ENCODE data around the gene THSD4. TPM values are rescaled to one million over a fixed set of nuclear protein-coding genes. Genes with fewer than 3 reads are reported as not detected.

Gene THSD4
- polyA plus RNA-seq, 1 donor from 2014 or later = 0.46 TPM

DNA sequence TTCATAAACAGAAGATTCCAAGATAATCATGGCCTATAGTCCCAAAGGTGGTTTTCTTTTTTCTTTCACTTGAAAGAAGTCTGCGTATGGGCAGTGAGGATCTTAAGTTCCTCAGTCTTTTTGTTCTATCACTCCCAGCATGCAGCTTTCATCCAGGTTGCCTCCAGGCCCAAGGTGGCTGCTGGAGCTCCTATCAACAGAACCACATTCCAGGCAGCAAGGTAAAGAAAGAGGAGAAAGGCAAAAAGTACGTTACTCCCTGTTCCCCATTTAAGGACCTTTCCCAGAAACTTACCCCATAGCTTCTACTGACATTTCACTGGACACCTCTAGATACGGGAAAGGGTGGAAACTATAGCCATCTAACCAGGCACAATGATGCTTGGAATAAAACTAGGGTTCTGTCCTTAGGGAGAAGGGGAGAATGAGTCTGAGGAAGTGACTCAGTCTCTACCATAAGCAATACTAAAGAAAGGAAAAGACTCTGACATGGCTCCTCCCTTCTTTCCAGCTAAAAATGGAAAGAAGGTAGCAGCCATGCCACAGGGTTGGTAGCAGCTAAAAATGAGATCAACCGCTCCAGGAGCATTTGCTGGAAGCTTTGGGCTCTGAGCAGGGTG lies 381.2 kb downstream of the THSD4 start:
- no peaks in the 10 kb centered on the region for H3K36me3 ChIP-seq (ENCODE audit: insufficient read depth, low read length)
- no peaks in the 10 kb centered on the region for H3K79me2 ChIP-seq (replicated peaks; ENCODE audit: insufficient read depth, low read length)
- H3F3A ChIP-seq (ENCODE audit: insufficient read depth, low read length, poor library complexity, severe bottlenecking) = no peaks in the 10 kb centered on the region
- H3K4me2 ChIP-seq (ENCODE audit: low read length) = no peak overlapping the region
- no peak for TF ChIP-seq MXI1 (conservative IDR thresholded peaks at IDR 0.05; ENCODE audit: poor library complexity, severe bottlenecking)
- no peak for TF ChIP-seq SMC3 (conservative IDR thresholded peaks at IDR 0.05; ENCODE audit: poor library complexity)
- no peak for TF ChIP-seq RAD21 (conservative IDR thresholded peaks at IDR 0.05)
- no peak for TF ChIP-seq POLR2AphosphoS5 (IDR thresholded peaks at IDR 0.05)
- no peak for TF ChIP-seq TAF1 (IDR thresholded peaks at IDR 0.05; ENCODE audit: low read depth)
- TF ChIP-seq, protein P1, sequence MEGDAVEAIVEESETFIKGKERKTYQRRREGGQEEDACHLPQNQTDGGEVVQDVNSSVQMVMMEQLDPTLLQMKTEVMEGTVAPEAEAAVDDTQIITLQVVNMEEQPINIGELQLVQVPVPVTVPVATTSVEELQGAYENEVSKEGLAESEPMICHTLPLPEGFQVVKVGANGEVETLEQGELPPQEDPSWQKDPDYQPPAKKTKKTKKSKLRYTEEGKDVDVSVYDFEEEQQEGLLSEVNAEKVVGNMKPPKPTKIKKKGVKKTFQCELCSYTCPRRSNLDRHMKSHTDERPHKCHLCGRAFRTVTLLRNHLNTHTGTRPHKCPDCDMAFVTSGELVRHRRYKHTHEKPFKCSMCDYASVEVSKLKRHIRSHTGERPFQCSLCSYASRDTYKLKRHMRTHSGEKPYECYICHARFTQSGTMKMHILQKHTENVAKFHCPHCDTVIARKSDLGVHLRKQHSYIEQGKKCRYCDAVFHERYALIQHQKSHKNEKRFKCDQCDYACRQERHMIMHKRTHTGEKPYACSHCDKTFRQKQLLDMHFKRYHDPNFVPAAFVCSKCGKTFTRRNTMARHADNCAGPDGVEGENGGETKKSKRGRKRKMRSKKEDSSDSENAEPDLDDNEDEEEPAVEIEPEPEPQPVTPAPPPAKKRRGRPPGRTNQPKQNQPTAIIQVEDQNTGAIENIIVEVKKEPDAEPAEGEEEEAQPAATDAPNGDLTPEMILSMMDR (IDR thresholded peaks at IDR 0.05; ENCODE audit: poor library complexity, severe bottlenecking) = no peak
- TF ChIP-seq EP300 (conservative IDR thresholded peaks at IDR 0.05; ENCODE audit: poor library complexity, severe bottlenecking) = no peak
- TF ChIP-seq REST (IDR thresholded peaks at IDR 0.05; ENCODE audit: borderline replicate concordance) = no peak
- TF ChIP-seq EZH2 (IDR thresholded peaks at IDR 0.05; ENCODE audit: borderline replicate concordance, insufficient read depth, low read length, poor library complexity, severe bottlenecking) = no peak
- no peak overlapping the region for H3K9ac ChIP-seq (ENCODE audit: low read length)
- no peak overlapping the region for H2AFZ ChIP-seq (ENCODE audit: low read depth, low read length)
- H3K9me2 ChIP-seq (ENCODE audit: insufficient read depth, low read length) = no peaks in the 10 kb centered on the region
- H3K27ac ChIP-seq (ENCODE audit: low read length) = no peak overlapping the region
- peaks cover 2% of the 10 kb centered on the region for H3K9me3 ChIP-seq (ENCODE audit: low read length)
- H4K20me1 ChIP-seq (ENCODE audit: insufficient read depth) = no peaks in the 10 kb centered on the region
- H3K4me3 ChIP-seq (ENCODE audit: low read length) = no peak overlapping the region
- no peaks in the 10 kb centered on the region for H3K27me3 ChIP-seq (ENCODE audit: insufficient read depth, low read depth, low read length)

- Histone ChIP-seq H3K27me3 (ENCODE audit: insufficient read depth, low read depth, low read length) (no peaks in the 10 kb centered on the region), H3K4me3 (ENCODE audit: low read length) (no peak overlapping the region), H3K9ac (ENCODE audit: low read length) (no peak overlapping the region), H3K4me2 (ENCODE audit: low read length) (no peak overlapping the region), H3K27ac (ENCODE audit: low read length) (no peak overlapping the region), H3K79me2 (replicated peaks; ENCODE audit: insufficient read depth, low read length) (no peaks in the 10 kb centered on the region), H4K20me1 (ENCODE audit: insufficient read depth) (no peaks in the 10 kb centered on the region), H3K9me3 (ENCODE audit: low read length) (peaks cover 4% of the 10 kb centered on the region), H3K36me3 (ENCODE audit: insufficient read depth, low read length) (no peaks in the 10 kb centered on the region), H2AFZ (ENCODE audit: low read depth, low read length) (no peak overlapping the region), H3F3A (ENCODE audit: insufficient read depth, low read length, poor library complexity, severe bottlenecking) (no peaks in the 10 kb centered on the region), H3K9me2 (ENCODE audit: insufficient read depth, low read length) (no peaks in the 10 kb centered on the region)
- TF ChIP-seq SMC3 (conservative IDR thresholded peaks at IDR 0.05; ENCODE audit: poor library complexity) = no peak
- TF ChIP-seq EZH2 (IDR thresholded peaks at IDR 0.05; ENCODE audit: borderline replicate concordance, insufficient read depth, low read length, poor library complexity, severe bottlenecking) = no peak
- no peak for TF ChIP-seq TAF1 (IDR thresholded peaks at IDR 0.05; ENCODE audit: low read depth)
- TF ChIP-seq, protein P1 (IDR thresholded peaks at IDR 0.05; ENCODE audit: poor library complexity, severe bottlenecking) = no peak
- no peak for TF ChIP-seq MXI1 (conservative IDR thresholded peaks at IDR 0.05; ENCODE audit: poor library complexity, severe bottlenecking)
- no peak for TF ChIP-seq REST (IDR thresholded peaks at IDR 0.05; ENCODE audit: borderline replicate concordance)
These were observed 386.2 kb downstream of the THSD4 start for GRCh38 chr15:71501344-71502076.

Measured in neural cell (in vitro differentiated cells).